ENCODE measurements around the gene RNF126. TPM values are rescaled to one million over a fixed set of nuclear protein-coding genes. Genes with fewer than 3 reads are reported as not detected.

RNF126 gene
- total and polyA plus RNA-seq, 2 experiments from 2014 or later = 42.7 to 89.6 TPM

DNA sequence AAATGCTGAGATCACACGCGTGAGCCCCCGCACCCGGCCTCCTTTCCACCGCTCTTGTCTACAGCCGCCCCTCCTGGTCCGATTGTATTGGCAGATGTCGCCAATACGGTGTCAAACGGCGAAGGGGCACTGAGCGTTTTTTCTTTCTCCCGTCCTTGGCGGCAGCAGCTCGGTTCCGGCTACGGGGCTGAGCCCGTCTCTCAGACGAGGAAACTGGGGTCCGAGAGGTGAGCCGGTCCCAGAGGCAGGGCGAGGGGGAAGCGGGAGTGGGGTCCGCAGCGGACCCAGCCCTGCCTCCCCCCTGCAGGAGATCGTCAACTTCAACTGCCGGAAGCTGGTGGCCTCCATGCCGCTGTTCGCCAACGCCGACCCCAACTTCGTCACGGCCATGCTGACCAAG lies 50.1 kb downstream of the RNF126 start:
- Histone ChIP-seq H4K20me1 (ENCODE audit: insufficient read depth, poor library complexity, severe bottlenecking) (no peaks in the 10 kb centered on the region), H3K9me2 (replicated peaks; ENCODE audit: insufficient read depth) (no peaks in the 10 kb centered on the region), H3K27me3 (no peaks in the 10 kb centered on the region), H3K79me2 (no peaks in the 10 kb centered on the region), H3K27ac (no peak overlapping the region), H3K4me1 (ENCODE audit: insufficient read depth) (no peaks in the 10 kb centered on the region), H2AFZ (no peak overlapping the region), H3K9me3 (ENCODE audit: low read depth) (no peaks in the 10 kb centered on the region), H3K4me2 (no peak overlapping the region), H3K4me3 (no peak overlapping the region), H3K36me3 (replicated peaks; ENCODE audit: insufficient read depth, low read depth) (no peaks in the 10 kb centered on the region)
- TF ChIP-seq EZH2phosphoT487 (IDR thresholded peaks at IDR 0.05; ENCODE audit: low read depth, severe bottlenecking, unreplicated experiment) (no peak), CTCF (IDR thresholded peaks at IDR 0.05; ENCODE audit: poor library complexity) (no peak), EZH2 (IDR thresholded peaks at IDR 0.05; ENCODE audit: borderline replicate concordance) (no peak)
- DNase-seq (ENCODE audit: low spot score) = no peak
- 98% methylated on average over 27 of the region's 33 CpGs for WGBS (ENCODE audit: low lambda C conversion rate, missing lambda C conversion rate)

DNA sequence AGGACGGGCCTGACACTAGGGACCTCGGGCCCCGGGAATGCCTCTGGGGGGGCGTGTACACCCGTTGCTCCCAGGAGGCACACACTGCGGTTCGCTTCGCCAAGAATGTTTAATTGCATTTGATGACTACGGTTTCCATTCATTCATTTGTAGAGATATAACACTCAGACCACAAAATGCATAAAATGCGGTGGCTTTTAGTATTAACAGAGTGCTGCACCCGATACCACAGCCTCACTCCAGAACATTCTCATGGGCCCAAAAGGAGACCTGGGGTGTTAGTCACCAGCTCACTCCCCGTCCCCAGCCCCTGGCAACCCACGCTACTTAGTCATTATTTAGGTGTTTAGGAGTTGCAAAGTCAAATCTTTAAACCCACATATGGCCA lies 51.5 kb downstream of the RNF126 start:
- 84% methylated on average over 13 of the region's 13 CpGs for WGBS (ENCODE audit: low lambda C conversion rate, missing lambda C conversion rate)
- Histone ChIP-seq H3K79me2 (no peaks in the 10 kb centered on the region), H3K36me3 (replicated peaks; ENCODE audit: insufficient read depth, low read depth) (no peaks in the 10 kb centered on the region), H2AFZ (no peak overlapping the region), H3K27me3 (no peaks in the 10 kb centered on the region), H4K20me1 (ENCODE audit: insufficient read depth, poor library complexity, severe bottlenecking) (no peaks in the 10 kb centered on the region), H3K4me1 (ENCODE audit: insufficient read depth) (no peaks in the 10 kb centered on the region), H3K4me3 (no peak overlapping the region), H3K4me2 (no peak overlapping the region), H3K9me2 (replicated peaks; ENCODE audit: insufficient read depth) (no peaks in the 10 kb centered on the region), H3K27ac (no peak overlapping the region), H3K9me3 (ENCODE audit: low read depth) (no peaks in the 10 kb centered on the region)
- DNase-seq (ENCODE audit: low spot score) = no peak
- no peak for TF ChIP-seq EZH2 (IDR thresholded peaks at IDR 0.05; ENCODE audit: borderline replicate concordance)
- TF ChIP-seq EZH2phosphoT487 (IDR thresholded peaks at IDR 0.05; ENCODE audit: low read depth, severe bottlenecking, unreplicated experiment) = no peak
- no peak for TF ChIP-seq CTCF (IDR thresholded peaks at IDR 0.05; ENCODE audit: poor library complexity)

GRCh38 chr19:610801-611480 lies 52.1 kb downstream of the RNF126 start:
- DNase-seq (ENCODE audit: low spot score) = no peak
- Histone ChIP-seq H3K27me3 (no peaks in the 10 kb centered on the region), H3K36me3 (replicated peaks; ENCODE audit: insufficient read depth, low read depth) (no peaks in the 10 kb centered on the region), H2AFZ (no peak overlapping the region), H3K9me3 (ENCODE audit: low read depth) (no peaks in the 10 kb centered on the region), H3K4me3 (no peak overlapping the region), H3K4me1 (ENCODE audit: insufficient read depth) (no peaks in the 10 kb centered on the region), H3K79me2 (no peaks in the 10 kb centered on the region), H4K20me1 (ENCODE audit: insufficient read depth, poor library complexity, severe bottlenecking) (no peaks in the 10 kb centered on the region), H3K9me2 (replicated peaks; ENCODE audit: insufficient read depth) (no peaks in the 10 kb centered on the region), H3K27ac (no peak overlapping the region), H3K4me2 (no peak overlapping the region)
- WGBS (ENCODE audit: low lambda C conversion rate, missing lambda C conversion rate) = 78% methylated on average over 36 of the region's 36 CpGs
- no peak for TF ChIP-seq CTCF (IDR thresholded peaks at IDR 0.05; ENCODE audit: poor library complexity)
- no peak for TF ChIP-seq EZH2 (IDR thresholded peaks at IDR 0.05; ENCODE audit: borderline replicate concordance)
- no peak for TF ChIP-seq EZH2phosphoT487 (IDR thresholded peaks at IDR 0.05; ENCODE audit: low read depth, severe bottlenecking, unreplicated experiment)

Data from hepatocyte (in vitro differentiated cells).